IPS-15b (cell line): ENCODE measurements around the gene FDX2.
A peak's percentile ranks its signal among the peaks of the same experiment; 100 is the strongest.
"Not testable (repeated sequence)": the region's sequence is repeated elsewhere in the genome, so short reads cannot be mapped to it uniquely, and the experiment has no call there.

ENCODE experiments used
- H3K27me3 ChIP-seq: one replicate; pipeline ENCODE4 v1.6.1; 2013; ENCODE audit warnings: low read length; ENCODE audit not compliant: control insufficient read depth, insufficient read depth
- H3K36me3 ChIP-seq: one replicate; pipeline ENCODE4 v1.6.1; 2013; ENCODE audit warnings: low read length; ENCODE audit not compliant: control insufficient read depth, insufficient read depth
- H3K4me1 ChIP-seq: one replicate; pipeline ENCODE4 v1.6.1; 2013; ENCODE audit warnings: mild to moderate bottlenecking, low read length; ENCODE audit not compliant: control insufficient read depth, insufficient read depth
- H3K4me3 ChIP-seq: one replicate; pipeline ENCODE4 v1.5.1; 2013; ENCODE audit warnings: low read depth, low read length
- H3K9ac ChIP-seq: one replicate; pipeline ENCODE4 v1.6.1; 2013; ENCODE audit warnings: low read depth, mild to moderate bottlenecking, low read length
- H3K9me3 ChIP-seq: one replicate; pipeline ENCODE4 v1.6.1; 2013; ENCODE audit warnings: mild to moderate bottlenecking, low read length; ENCODE audit not compliant: control insufficient read depth, insufficient read depth

FDX2 gene

DNA sequence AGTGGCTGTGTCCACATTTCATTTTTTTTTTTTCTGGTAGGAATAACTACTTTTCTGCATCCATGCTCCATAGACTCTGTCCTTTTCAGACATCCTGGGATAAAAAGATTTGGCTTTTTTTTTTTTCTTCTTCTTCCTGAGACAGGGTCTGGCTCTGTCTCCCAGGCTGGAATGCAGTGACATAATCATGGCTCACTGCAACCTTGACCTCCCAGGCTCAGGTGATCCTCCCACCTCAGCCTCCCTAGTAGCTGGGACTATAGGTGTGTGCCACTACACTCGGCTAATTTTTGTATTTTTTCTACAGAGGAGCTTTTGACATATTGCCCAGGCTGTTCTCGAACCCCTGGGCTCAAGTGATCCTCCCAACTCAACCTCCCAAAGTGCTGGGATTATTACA, 27.7 kb upstream of the FDX2 start:
- Histone ChIP-seq H3K4me3 (no peak overlapping the region), H3K9me3 (no peaks in the 10 kb centered on the region), H3K4me1 (peaks cover 5% of the 10 kb centered on the region), H3K36me3 (no peaks in the 10 kb centered on the region), H3K9ac (no peak overlapping the region), H3K27me3 (no peaks in the 10 kb centered on the region)

DNA sequence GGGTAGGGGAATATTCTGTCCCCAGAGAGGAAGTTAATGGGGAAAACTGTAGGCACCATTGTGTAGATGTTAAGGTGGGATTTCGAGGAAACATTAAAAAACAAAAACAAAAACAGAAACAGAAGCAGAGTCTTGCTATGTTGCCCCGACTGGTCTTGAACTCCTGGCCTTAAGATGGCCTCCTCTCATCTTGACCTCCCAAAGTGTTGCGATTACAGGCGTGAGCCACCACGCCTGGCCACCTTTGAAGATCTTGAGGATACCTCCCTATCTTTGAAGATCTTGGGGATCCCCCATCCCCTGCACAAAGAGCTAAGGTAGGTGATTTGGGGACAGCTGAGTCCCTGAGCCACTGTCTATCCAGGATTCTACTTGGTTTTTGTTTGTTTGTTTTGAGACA, 24.2 kb upstream of the FDX2 start:
- Histone ChIP-seq H3K9me3 (no peaks in the 10 kb centered on the region), H3K9ac (no peak overlapping the region), H3K4me1 (peaks cover 5% of the 10 kb centered on the region), H3K4me3 (no peak overlapping the region), H3K27me3 (no peaks in the 10 kb centered on the region), H3K36me3 (no peaks in the 10 kb centered on the region)

DNA sequence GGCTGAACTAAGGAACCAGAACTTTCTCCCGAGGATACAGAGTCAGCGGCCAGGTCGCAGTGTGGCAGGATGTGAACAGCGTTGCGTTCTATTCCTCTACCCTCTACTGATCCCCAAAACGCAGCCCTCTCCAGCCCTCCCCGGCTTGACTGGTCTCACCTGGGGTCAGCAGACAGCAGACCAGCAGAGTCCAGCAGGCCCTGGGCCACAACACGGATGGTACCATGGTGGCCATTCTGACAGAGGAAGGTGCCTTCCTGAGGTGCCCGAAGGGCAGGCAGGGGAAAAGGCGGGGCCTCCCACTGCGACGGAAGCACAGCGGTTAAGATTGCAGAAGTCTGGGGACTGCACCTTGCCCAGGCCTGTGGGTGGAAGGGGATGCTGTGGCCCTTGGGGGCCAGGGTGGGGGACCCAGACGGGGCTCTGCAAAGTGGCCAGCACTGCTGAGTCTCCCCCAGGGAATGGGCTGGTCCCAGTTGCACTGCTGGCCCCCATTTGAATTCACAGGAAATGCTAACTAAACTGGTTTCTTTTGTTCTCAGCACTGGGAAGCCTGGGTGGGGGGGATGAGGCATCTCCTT, 23.7 kb upstream of the FDX2 start, which contains the start of gene ICAM3:
Gene ICAM3 (minus strand): TSS at position 245 of the 581 bp plus-strand sequence. CDS start 10 bp downstream, at position 235.
- H3K9me3 ChIP-seq: no peaks in the 10 kb centered on the region
- no peak within 1 kb of the TSS for H3K4me3 ChIP-seq
- peaks cover 2% of the 10 kb centered on the region for H3K27me3 ChIP-seq
- no peaks in the 10 kb centered on the region for H3K36me3 ChIP-seq
- no peak within 1 kb of the TSS for H3K9ac ChIP-seq
- peaks cover 5% of the 10 kb centered on the region for H3K4me1 ChIP-seq

DNA sequence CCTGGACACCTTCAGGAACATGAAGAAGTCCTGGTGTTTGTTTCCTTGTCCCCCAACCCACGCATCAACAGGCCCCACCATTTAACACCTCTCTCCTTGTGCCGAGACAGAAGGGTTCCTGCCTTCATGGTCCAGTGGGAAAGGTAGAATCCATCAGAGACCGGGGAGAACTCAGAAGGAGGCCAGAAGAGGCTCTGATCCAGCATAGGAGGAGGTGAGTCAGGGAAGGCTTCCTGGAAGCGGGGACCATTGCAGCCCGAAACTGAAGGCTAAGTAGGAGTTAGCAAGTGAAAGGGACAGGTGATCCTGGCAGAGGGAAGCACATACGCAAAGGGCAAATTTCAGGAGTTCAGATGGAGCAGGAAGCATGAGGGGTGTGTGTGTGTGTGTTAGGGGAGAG, 23.1 kb upstream of the FDX2 start:
- Histone ChIP-seq H3K4me3 (no peak overlapping the region), H3K9me3 (no peaks in the 10 kb centered on the region), H3K27me3 (peaks cover 6% of the 10 kb centered on the region), H3K9ac (no peak overlapping the region), H3K36me3 (no peaks in the 10 kb centered on the region), H3K4me1 (peaks cover 5% of the 10 kb centered on the region)

DNA sequence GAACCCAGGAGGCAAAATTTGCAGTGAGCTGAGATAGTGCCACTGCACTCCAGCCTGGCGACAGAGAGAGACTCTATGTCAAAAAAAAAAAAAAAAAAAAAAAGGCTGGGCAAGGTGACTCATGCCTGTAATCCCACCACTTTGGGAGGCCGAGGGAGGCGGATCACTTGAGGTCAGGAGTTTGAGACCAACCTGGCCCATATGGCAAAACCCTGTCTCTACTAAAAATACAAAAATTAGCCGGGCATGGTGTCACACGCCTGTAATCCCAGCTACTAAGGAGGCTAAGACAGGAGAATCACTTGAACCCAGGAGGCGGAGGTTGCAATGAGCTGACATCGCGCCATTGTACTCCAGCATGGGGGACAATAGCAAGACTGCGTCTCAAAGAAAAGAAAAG, 20.9 kb upstream of the FDX2 start:
- H3K9ac ChIP-seq: not testable (repeated sequence)

DNA sequence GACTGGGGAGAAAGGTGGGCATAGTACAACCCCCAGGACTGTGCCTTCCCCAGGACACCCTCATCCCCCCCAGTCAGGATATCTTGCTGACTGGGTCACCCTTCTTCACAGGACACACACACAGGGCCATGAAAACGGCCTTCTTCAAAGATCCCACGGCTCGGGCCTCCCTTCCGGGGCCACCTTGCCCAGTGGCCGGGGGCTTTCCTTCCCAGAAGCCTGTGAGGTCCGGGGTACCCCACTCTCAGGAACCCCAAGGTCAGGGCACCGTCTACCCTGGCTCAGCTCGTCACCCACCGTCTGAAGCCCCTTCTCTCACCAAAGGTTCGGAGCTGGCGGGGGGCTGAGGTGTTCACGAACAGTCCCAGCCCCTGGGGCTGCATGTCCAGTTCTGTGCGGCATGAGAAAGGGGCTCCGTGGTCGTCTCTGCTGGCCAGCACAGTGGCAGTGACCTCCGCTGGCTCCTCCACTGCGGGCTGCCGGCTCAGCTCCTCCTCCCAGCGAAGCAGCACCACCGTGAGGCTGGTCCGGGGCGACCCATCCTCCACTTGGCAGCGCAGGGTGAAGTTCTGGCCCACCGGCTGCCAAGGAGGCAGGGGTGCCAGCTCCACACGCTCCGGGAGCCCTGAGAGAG, 19.7 kb upstream of the FDX2 start:
- Histone ChIP-seq H3K4me3 (peak overlapping the region; percentile 92), H3K9ac (no peak overlapping the region), H3K36me3 (peaks cover under 1% of the 10 kb centered on the region), H3K4me1 (peaks cover 7% of the 10 kb centered on the region), H3K9me3 (no peaks in the 10 kb centered on the region), H3K27me3 (peaks cover 6% of the 10 kb centered on the region)

More for the DNA sequence above, 20.9 kb upstream of the FDX2 start:
- H3K9me3 ChIP-seq, H3K36me3 ChIP-seq, H3K4me3 ChIP-seq, H3K27me3 ChIP-seq, H3K4me1 ChIP-seq: not testable (repeated sequence)

DNA sequence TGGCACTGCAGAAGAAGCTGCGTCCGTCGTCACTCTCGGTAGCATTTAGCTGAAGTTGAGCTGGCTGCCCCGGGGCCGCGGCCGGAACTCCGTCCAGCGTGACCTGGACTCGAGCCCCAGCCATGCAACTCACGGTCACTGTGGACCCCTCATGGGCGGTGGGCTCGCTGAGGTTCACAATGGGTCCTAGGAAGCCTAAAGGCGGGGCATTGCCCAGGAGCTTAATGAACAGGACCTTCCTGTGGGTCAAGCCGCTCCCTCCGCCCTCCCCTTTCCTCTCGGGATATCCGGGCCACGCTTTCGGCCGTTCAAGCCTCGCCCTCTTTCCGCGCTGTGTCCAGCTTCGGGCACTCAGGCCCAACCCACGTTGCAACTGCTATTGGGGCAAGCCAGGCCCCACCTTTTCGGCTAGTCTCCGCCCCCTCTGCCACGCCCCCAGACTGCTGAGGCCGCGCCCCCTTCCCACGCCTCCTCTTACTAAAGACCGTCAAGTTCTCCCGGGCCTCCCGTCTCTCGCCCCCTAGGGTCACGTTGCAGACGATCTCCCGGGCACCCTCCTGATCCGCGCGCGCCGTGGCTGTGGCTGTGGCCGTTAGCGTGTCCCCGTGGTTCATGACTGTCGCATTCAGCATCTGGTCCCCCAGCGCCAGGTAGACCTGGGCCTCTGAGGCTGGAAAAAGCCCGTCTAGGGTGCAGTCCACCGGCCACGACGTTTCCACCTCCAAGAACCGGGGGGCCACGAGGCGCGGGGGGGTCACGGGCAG, 19.0 kb upstream of the FDX2 start:
- Histone ChIP-seq H3K9me3 (no peaks in the 10 kb centered on the region), H3K4me1 (peaks cover 7% of the 10 kb centered on the region), H3K36me3 (peaks cover 8% of the 10 kb centered on the region), H3K9ac (no peak overlapping the region), H3K4me3 (peak overlapping the region; percentile 92), H3K27me3 (peaks cover 6% of the 10 kb centered on the region)

DNA sequence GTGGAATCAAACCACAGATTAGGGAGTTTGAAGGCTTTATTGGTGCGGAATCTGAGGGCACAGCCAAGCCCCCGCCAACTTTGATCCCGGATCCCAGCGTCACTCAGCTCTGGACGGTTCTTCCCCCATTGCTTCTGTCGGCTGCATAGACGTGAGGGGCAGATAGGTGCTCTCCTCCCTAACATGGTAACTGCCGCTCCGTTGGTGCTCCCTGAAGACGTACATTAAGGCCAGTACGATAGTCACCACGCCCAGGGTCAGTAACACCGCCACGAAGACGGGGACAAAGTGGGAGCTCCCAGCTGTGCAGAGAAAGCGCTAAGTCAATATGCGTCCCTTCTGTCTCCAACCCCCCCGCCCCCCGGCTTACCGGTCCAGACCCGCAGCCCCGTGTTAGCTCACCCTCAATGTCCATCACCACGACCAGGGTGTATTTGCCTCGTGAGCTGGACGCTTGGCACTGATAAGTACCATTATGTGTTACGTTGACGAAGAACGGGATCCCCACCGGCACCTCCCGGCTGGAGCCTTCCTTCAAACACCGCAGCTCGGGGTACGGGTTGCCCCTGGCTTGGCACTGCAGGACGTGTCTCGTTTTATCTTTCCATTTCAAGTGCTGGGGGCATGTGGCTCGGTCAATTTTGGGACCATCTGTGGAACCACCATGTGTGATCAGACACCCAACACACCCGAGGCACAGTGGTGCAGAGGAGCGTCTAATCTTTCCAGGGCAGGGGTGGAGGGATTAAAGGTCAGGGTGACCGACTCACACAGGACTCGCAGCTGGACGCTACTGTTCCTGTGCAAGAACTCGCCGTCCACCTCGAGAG, 18.2 kb upstream of the FDX2 start:
- H3K27me3 ChIP-seq: peaks cover 6% of the 10 kb centered on the region
- H3K9me3 ChIP-seq: no peaks in the 10 kb centered on the region
- peak overlapping the region; percentile 9 for H3K9ac ChIP-seq
- peaks cover 3% of the 10 kb centered on the region for H3K4me1 ChIP-seq
- H3K36me3 ChIP-seq: peaks cover 16% of the 10 kb centered on the region
- H3K4me3 ChIP-seq: peak overlapping the region; percentile 92

DNA sequence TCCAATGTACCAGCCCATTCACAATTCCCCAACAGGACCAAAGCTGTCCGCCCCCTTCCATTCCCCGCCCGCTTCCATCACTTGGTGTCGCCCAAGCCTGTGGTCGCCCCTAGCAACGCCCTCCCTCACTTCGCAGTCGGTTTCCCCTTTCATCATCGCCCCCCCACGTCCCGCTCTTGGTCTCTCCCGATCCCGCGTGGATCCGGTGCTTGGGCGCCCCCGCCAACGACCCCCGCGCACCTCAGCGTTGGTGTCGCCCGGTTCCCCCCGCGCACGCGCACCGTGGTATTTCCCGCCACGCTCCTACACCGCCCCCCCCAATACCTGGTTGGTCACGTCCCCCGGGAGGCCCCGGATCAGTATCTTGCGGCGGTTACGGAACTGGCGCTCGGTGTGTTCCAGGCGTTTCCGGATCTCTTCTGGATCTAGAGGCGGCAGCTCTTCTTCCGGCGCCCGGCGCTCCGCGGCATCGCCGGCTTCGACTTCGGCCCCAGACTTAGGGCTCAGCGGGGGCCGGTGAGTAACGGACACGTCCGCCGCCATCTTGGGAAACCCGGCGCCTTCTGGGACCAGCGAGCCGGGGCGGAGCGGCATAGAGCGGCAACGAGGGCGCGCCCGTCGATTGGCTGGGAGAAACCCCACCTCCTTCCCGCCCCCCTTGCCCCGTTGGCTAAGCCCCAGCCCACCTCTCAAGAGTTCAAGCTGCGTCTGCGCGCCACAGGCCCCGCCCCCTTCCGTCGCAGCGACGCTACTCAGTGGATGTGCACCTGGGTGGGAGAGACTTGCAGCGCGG, 17.3 kb upstream of the FDX2 start, which contains the start of gene RAVER1:
Gene RAVER1 (minus strand): TSS at position 565 of the 793 bp plus-strand sequence. CDS start 22 bp downstream, at position 543.
- no peaks in the 10 kb centered on the region for H3K9me3 ChIP-seq
- peaks cover 3% of the 10 kb centered on the region for H3K4me1 ChIP-seq
- peaks cover 6% of the 10 kb centered on the region for H3K27me3 ChIP-seq
- H3K9ac ChIP-seq: peak within 1 kb of the TSS; percentile 49
- peak within 1 kb of the TSS; percentile 92 for H3K4me3 ChIP-seq
- peaks cover 24% of the 10 kb centered on the region for H3K36me3 ChIP-seq

DNA sequence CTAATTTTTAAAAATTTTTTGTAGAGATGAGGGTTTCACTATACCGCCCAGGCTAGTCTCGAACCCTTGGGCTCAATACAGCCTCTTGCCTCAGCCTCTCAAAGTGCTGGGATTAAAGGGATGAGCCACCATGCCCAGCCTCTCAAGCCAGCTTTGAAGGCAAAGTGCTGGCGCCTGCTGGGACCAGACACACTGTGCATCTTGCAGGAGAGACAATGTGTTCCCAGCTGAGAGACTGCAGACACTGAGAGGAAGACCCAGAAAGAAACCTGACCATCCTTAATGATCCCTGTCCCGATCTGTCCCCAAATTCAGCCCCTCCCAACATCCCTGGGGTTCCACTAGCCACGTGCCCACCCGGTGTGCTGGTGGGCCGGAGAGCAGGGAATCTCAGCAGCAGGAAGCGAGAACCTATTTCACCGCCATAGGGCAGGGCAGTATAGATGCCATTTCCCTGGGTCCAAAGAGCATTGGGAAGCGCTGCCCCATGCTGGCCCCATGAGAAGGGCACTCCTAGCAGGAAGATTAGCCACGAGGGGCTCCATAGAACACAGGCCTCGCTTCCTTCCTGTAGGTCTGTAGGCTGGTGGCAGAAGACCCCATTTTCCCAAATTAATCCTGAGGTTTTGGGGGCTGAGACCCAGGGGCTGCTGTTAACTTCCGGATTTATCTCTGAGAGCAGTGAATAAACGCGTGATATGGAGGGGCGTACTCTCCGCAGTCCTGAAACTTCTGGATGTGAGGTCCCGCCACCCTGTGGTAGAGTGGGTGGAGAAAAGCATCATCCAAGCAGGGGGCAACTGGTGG, 16.5 kb upstream of the FDX2 start:
- Histone ChIP-seq H3K9ac (peak overlapping the region; percentile 1), H3K4me3 (peak overlapping the region; percentile 92), H3K9me3 (no peaks in the 10 kb centered on the region), H3K4me1 (peaks cover 3% of the 10 kb centered on the region), H3K36me3 (peaks cover 31% of the 10 kb centered on the region), H3K27me3 (peaks cover 6% of the 10 kb centered on the region)
